GM13976 (cell line): ENCODE measurements around the gene CFAP97D1.

Source experiments
- DNase-seq: peaks from one replicate; pipeline ENCODE4 v3.0.0; 2012; ENCODE audit warnings: low spot score
- CTCF ChIP-seq: IDR thresholded peaks from 2 replicates; pipeline ENCODE4 v1.5.1; 2012; ENCODE audit warnings: borderline replicate concordance, mild to moderate bottlenecking; ENCODE audit not compliant: insufficient read depth; ENCODE audit errors: extremely low read depth, missing control alignments, control extremely low read depth
- in situ Hi-C: fragments of 300-500 bp; cut with MboI; formaldehyde crosslinking; loops from one replicate; pipeline ENCODE4 v1.12.0; 2022; ENCODE audit warnings: low sequenced_read_pairs, mixed read lengths, inconsistent platforms; ENCODE audit not compliant: unreplicated experiment

Gene CFAP97D1

GRCh38 chr17:43812396-43813265 is 32.4 kb downstream of the CFAP97D1 start:
- in situ Hi-C loops = no loop called here

GRCh38 chr17:43813386-43813785 is 33.2 kb downstream of the CFAP97D1 start:
- no peak for TF ChIP-seq CTCF
- in situ Hi-C loops = no loop called here
- DNase-seq = no peak

More at GRCh38 chr17:43812396-43813265, 32.4 kb downstream of the CFAP97D1 start:
- DNase-seq = no peak
- TF ChIP-seq CTCF = no peak

- DNase-seq = no peak
- TF ChIP-seq CTCF = no peak
- in situ Hi-C loops = no loop called here
Measured at GRCh38 chr17:43814026-43814425, 33.8 kb downstream of the CFAP97D1 start.

GRCh38 chr17:43814714-43815113 is 34.5 kb downstream of the CFAP97D1 start:
- no peak for DNase-seq
- in situ Hi-C loops = no loop called here
- TF ChIP-seq CTCF = no peak

GRCh38 chr17:43816336-43817320 is 36.4 kb downstream of the CFAP97D1 start:
- no peak for DNase-seq
- in situ Hi-C loops = no loop called here
- no peak for TF ChIP-seq CTCF

GRCh38 chr17:43817826-43818225 is 37.6 kb downstream of the CFAP97D1 start:
- TF ChIP-seq CTCF = no peak
- in situ Hi-C loops = no loop called here
- DNase-seq = no peak
